OCI-LY7 (cell line): ENCODE data around the gene MAML1. TPM values are rescaled to one million over a fixed set of nuclear protein-coding genes. Genes with fewer than 3 reads are reported as not detected.

ENCODE experiments used
- BruUV-seq: library from RNA; stranded (reverse); fragments of 400-500 nt; replicated peaks from 2 replicates; lab custom pipeline; 2021; lab: Mats Ljungman, UMichigan
- CTCF ChIA-PET: fragments of 300-600 bp; sonication (Branson Sonifier 250); formaldehyde crosslinking; loops from one replicate; lab custom pipeline; 2022; ENCODE audit warnings: antibody characterized with exemption; ENCODE audit not compliant: unreplicated experiment; lab: Charles Lee
- POLR2A ChIA-PET: fragments of 300-600 bp; sonication (Branson Sonifier 250); formaldehyde crosslinking; loops from one replicate; lab custom pipeline; 2022; ENCODE audit warnings: antibody characterized with exemption; lab: Charles Lee
- DNase-seq: peaks from one replicate; pipeline ENCODE4 v3.0.0-alpha.2; 2015; ENCODE audit warnings: low spot score
- H2AFZ ChIP-seq: fragments of 200-600 bp; sonication (generic), shearing (Covaris generic); 2 replicates; pipeline ENCODE4 v1.6.1; 2014; ENCODE audit warnings: mild to moderate bottlenecking, antibody characterized with exemption, low read length, moderate library complexity
- H3K27ac ChIP-seq: fragments of 200-600 bp; sonication (generic); 2 replicates; pipeline ENCODE4 v1.5.1; 2014; ENCODE audit warnings: mixed run types, low read depth, mild to moderate bottlenecking, moderate library complexity, low read length, inconsistent platforms; ENCODE audit not compliant: poor library complexity, severe bottlenecking
- H3K36me3 ChIP-seq: fragments of 200-600 bp; sonication (generic); 2 replicates; pipeline ENCODE4 v1.6.1; 2014; ENCODE audit warnings: mild to moderate bottlenecking, antibody characterized with exemption, low read length, moderate library complexity, mixed read lengths; ENCODE audit not compliant: insufficient read depth
- H3K4me1 ChIP-seq: fragments of 200-600 bp; sonication (generic); 2 replicates; pipeline ENCODE4 v1.5.1; 2014; ENCODE audit warnings: mild to moderate bottlenecking, low read length; ENCODE audit not compliant: insufficient read depth, poor library complexity, severe bottlenecking
- H3K4me2 ChIP-seq: fragments of 200-600 bp; sonication (generic); 2 replicates; pipeline ENCODE4 v1.6.1; 2014; ENCODE audit warnings: mild to moderate bottlenecking, low read length
- H3K4me3 ChIP-seq: fragments of 200-600 bp; sonication (generic); 2 replicates; pipeline ENCODE4 v1.5.1; 2014; ENCODE audit warnings: mild to moderate bottlenecking, low read depth, low read length; ENCODE audit not compliant: poor library complexity, severe bottlenecking
- H3K79me2 ChIP-seq: fragments of 200-600 bp; sonication (generic); 2 replicates; pipeline ENCODE4 v1.6.1; 2016; ENCODE audit warnings: low read depth, mild to moderate bottlenecking, low read length, moderate library complexity, mixed read lengths; ENCODE audit not compliant: insufficient read depth
- H3K9me2 ChIP-seq: fragments of 200-600 bp; sonication (generic); 2 replicates; pipeline ENCODE4 v1.6.1; 2016; ENCODE audit warnings: mild to moderate bottlenecking, low read length, mixed read lengths; ENCODE audit not compliant: insufficient read depth
- H3K9me3 ChIP-seq: fragments of 200-600 bp; sonication (generic); 2 replicates; pipeline ENCODE4 v1.6.1; 2014; ENCODE audit warnings: mild to moderate bottlenecking, mixed run types, low read length, mixed read lengths
- H4K20me1 ChIP-seq: fragments of 200-600 bp; sonication (generic); 2 replicates; pipeline ENCODE4 v1.6.1; 2014; ENCODE audit warnings: mild to moderate bottlenecking, antibody characterized with exemption, low read length, moderate library complexity, mixed read lengths; ENCODE audit not compliant: insufficient read depth
- EZH2phosphoT487 ChIP-seq: fragments of 200-600 bp; sonication (generic); IDR thresholded peaks from 2 replicates; pipeline ENCODE4 v1.6.1; 2018; ENCODE audit warnings: low read depth, borderline replicate concordance, mild to moderate bottlenecking, mixed run types, antibody characterized with exemption, low read length, moderate library complexity, mixed read lengths
- intact Hi-C: fragments of 100-400 bp; cut with micrococcal nuclease; formaldehyde crosslinking; loops from one replicate; pipeline ENCODE4 v1.10.0; 2022; ENCODE audit not compliant: unreplicated experiment
- total RNA-seq, 2 experiments: library from RNA; depleted of rRNA in 1 of 2; stranded (reverse); fragments of >200 nt in 1 of 2; shearing (Covaris generic) in 1 of 2; gene quantifications; 2 replicates each; pipeline ENCODE4 v1.2.3, GENCODE V29; 2014 to 2022
- TF ChIP-seq, protein P1 (sequence below): fragments of 200-600 bp; sonication (generic); conservative IDR thresholded peaks from 2 replicates; pipeline ENCODE4 v1.5.1; 2014; ENCODE audit warnings: mild to moderate bottlenecking, antibody characterized with exemption, low read length, moderate library complexity, mixed read lengths

Gene MAML1
- total RNA-seq, 2 experiments from 2014 or later, result 17.0 to 27.4 TPM

DNA sequence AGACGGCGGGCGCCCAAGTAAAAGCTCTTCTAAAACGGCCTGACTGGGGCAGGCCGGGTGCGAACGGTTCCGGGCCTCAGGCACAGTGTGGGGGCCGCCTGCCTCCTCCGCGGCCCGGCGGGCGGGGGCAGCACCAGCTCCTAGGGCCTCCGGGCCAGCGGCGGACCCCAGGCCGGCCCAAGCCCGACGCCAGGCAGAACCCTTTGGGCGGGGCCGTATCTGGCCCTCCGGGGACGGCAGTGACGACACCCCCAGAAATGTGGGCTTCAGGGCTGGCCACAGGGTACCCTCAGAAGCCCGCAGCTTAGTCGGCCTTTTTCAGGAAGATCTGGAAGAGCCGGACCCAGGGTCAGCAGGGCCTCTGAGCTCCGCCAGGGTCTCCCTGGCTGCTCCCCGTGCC is 65.1 kb downstream of the MAML1 start:
- Histone ChIP-seq H2AFZ (no peak overlapping the region), H4K20me1 (no peaks in the 10 kb centered on the region), H3K9me2 (no peaks in the 10 kb centered on the region), H3K4me1 (peaks cover 28% of the 10 kb centered on the region), H3K27ac (no peak overlapping the region), H3K9me3 (no peaks in the 10 kb centered on the region), H3K79me2 (no peaks in the 10 kb centered on the region), H3K36me3 (peaks cover 35% of the 10 kb centered on the region; the same call in 1 of the 2 replicates), H3K4me2 (no peak overlapping the region), H3K4me3 (no peak overlapping the region)
- TF ChIP-seq EZH2phosphoT487, result no peak
- TF ChIP-seq, protein P1, sequence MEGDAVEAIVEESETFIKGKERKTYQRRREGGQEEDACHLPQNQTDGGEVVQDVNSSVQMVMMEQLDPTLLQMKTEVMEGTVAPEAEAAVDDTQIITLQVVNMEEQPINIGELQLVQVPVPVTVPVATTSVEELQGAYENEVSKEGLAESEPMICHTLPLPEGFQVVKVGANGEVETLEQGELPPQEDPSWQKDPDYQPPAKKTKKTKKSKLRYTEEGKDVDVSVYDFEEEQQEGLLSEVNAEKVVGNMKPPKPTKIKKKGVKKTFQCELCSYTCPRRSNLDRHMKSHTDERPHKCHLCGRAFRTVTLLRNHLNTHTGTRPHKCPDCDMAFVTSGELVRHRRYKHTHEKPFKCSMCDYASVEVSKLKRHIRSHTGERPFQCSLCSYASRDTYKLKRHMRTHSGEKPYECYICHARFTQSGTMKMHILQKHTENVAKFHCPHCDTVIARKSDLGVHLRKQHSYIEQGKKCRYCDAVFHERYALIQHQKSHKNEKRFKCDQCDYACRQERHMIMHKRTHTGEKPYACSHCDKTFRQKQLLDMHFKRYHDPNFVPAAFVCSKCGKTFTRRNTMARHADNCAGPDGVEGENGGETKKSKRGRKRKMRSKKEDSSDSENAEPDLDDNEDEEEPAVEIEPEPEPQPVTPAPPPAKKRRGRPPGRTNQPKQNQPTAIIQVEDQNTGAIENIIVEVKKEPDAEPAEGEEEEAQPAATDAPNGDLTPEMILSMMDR, result no peak
- ChIA-PET CTCF (no interaction called here), POLR2A (no interaction called here)
- BruUV-seq, result TSS peak; percentile 65
- DNase-seq, result no peak
- intact Hi-C loops, result no loop called here

GRCh38 chr5:179798144-179798770 is 65.6 kb downstream of the MAML1 start:
- H3K79me2 ChIP-seq, result no peaks in the 10 kb centered on the region
- no peak overlapping the region for H3K27ac ChIP-seq
- no peak overlapping the region for H3K4me2 ChIP-seq
- peaks cover 35% of the 10 kb centered on the region; the same call in 1 of the 2 replicates for H3K36me3 ChIP-seq
- H3K4me3 ChIP-seq, result no peak overlapping the region
- no peak overlapping the region for H2AFZ ChIP-seq
- CTCF ChIA-PET, result no interaction called here
- no peak for DNase-seq
- no peaks in the 10 kb centered on the region for H3K9me2 ChIP-seq
- no peaks in the 10 kb centered on the region for H3K9me3 ChIP-seq
- intact Hi-C loops, result no loop called here
- peaks cover 28% of the 10 kb centered on the region for H3K4me1 ChIP-seq
- BruUV-seq, result no TSS peak
- TF ChIP-seq, protein P1, result no peak
- TF ChIP-seq EZH2phosphoT487, result no peak
- no peaks in the 10 kb centered on the region for H4K20me1 ChIP-seq
- POLR2A ChIA-PET, result no interaction called here
